Vagina (tissue), 2 donors: Measurements from ENCODE around the gene RAD51D. TPM values are rescaled to one million over a fixed set of nuclear protein-coding genes. Genes with fewer than 3 reads are reported as not detected.

Experiments
- DNase-seq, 2 donors: peaks; one replicate each; pipeline ENCODE4 v3.0.0-alpha.2; 2017; ENCODE audit errors: extremely low spot score in 2 of 2
- H3K27ac ChIP-seq: fragments of 200-600 bp; sonication (generic); one replicate; pipeline ENCODE4 v1.5.1; 2019
- H3K27me3 ChIP-seq: fragments of 200-600 bp; sonication (generic); one replicate; pipeline ENCODE4 v1.5.1; 2019
- H3K36me3 ChIP-seq, 2 donors: fragments of 200-600 bp; sonication (generic); one replicate each; pipeline ENCODE4 v1.5.1; 2017 to 2019
- H3K4me1 ChIP-seq: fragments of 200-600 bp; sonication (generic); one replicate; pipeline ENCODE4 v1.5.1; 2019
- H3K4me3 ChIP-seq, 2 donors: fragments of 200-600 bp; sonication (generic); 1 replicate in 1 of 2; 2 replicates in 1 of 2; pipeline ENCODE4 v1.5.1; 2016 to 2019
- H3K9me3 ChIP-seq: fragments of 200-600 bp; sonication (generic); one replicate; pipeline ENCODE4 v1.5.1; 2019
- POLR2A ChIP-seq, 2 donors: fragments of 450-650 bp; IDR thresholded peaks; one replicate each; pipeline ENCODE4 v1.6.1; 2017; ENCODE audit warnings: antibody characterized with exemption in 2 of 2, mild to moderate bottlenecking in 2 of 2, moderate library complexity in 2 of 2
- POLR2AphosphoS5 ChIP-seq, 2 donors: sonication (generic); formaldehyde crosslinking; IDR thresholded peaks; one replicate each; pipeline ENCODE4 v1.9.0; 2017; ENCODE audit warnings: antibody characterized with exemption in 2 of 2, mild to moderate bottlenecking in 2 of 2, low read depth in 1 of 2; ENCODE audit not compliant: insufficient read depth in 1 of 2
- intact Hi-C: fragments of 100-400 bp; cut with DNase I; formaldehyde crosslinking; loops from one replicate; pipeline ENCODE4 v1.15.1; 2023
- total RNA-seq: library from RNA; depleted of rRNA; stranded (reverse); fragments of >200 nt; gene quantifications from one replicate; pipeline ENCODE4 v1.2.3, GENCODE V29; 2016
- TF ChIP-seq, protein P1 (sequence below), 3 experiments: fragments of 450-650 bp in 2 of 3; fragments of 200-600 bp in 1 of 3; sonication (generic) in 1 of 3; IDR thresholded peaks; one replicate each; pipeline ENCODE4 v1.5.1; 2017 to 2019; ENCODE audit warnings: antibody characterized with exemption in 3 of 3, mild to moderate bottlenecking in 2 of 3, moderate library complexity in 2 of 3

RAD51D gene
- total RNA-seq, 1 donor from 2014 or later, result 5.2 TPM

DNA sequence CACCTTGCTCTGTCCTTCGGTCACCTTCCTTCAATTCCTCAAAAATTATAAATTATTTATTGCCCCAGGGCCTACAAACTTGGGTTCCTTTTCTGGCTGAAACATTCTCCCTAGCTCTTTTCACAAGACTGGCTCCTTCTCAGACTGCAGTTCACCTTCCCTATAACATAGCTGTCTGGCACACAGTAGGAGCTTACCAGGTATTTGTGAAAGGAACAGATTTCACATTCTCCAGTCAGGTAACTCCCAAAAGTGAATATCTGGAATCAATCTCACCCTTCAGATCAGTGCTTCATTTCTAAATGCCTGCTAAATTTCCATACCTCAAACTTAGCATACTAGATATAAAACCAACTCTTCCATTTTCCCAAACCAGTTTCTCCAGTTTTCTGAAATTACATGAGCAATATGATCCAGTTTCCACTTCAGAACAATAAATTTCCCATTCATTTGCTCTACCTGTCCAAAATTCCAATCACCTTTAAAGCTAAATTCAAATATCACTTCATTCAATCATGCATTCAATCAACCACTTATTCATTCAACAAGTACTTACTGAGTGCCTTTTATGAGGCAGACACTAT is 62.2 kb downstream of the RAD51D start:
- Histone ChIP-seq H3K4me1 (peaks cover 12% of the 10 kb centered on the region), H3K27me3 (no peaks in the 10 kb centered on the region), H3K27ac (no peak overlapping the region), H3K36me3 (no peaks in the 10 kb centered on the region), H3K9me3 (no peaks in the 10 kb centered on the region), H3K4me3 (no peak overlapping the region)
- TF ChIP-seq POLR2A (IDR thresholded peaks at IDR 0.05) (no peak), POLR2AphosphoS5 (IDR thresholded peaks at IDR 0.05; ENCODE audit: insufficient read depth in 1 of 2, low read depth in 1 of 2) (no peak)
- TF ChIP-seq, protein P1, sequence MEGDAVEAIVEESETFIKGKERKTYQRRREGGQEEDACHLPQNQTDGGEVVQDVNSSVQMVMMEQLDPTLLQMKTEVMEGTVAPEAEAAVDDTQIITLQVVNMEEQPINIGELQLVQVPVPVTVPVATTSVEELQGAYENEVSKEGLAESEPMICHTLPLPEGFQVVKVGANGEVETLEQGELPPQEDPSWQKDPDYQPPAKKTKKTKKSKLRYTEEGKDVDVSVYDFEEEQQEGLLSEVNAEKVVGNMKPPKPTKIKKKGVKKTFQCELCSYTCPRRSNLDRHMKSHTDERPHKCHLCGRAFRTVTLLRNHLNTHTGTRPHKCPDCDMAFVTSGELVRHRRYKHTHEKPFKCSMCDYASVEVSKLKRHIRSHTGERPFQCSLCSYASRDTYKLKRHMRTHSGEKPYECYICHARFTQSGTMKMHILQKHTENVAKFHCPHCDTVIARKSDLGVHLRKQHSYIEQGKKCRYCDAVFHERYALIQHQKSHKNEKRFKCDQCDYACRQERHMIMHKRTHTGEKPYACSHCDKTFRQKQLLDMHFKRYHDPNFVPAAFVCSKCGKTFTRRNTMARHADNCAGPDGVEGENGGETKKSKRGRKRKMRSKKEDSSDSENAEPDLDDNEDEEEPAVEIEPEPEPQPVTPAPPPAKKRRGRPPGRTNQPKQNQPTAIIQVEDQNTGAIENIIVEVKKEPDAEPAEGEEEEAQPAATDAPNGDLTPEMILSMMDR (IDR thresholded peaks at IDR 0.05), result no peak
- no peak for DNase-seq
- intact Hi-C loops, result no loop called here

DNA sequence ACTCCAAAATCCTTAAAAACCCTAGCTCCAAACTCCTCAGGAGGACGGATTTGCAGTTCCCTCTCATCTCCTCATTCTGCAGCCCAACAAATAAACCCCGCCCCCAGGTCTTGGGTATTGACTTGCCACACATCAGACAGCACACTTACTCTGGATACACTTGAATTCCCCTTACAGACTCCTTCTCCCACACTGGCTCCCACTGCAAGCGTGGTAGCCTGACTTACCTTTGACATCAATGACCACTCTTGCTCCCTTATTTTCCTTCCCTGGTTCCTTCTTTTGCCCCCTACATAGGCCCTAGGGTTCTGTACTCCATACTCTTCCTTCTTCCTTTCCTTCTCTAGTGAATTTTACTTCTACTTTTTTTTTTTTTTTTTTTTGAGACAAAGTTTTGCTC is 63.6 kb downstream of the RAD51D start:
- intact Hi-C loops, result no loop called here
- no peaks in the 10 kb centered on the region for H3K9me3 ChIP-seq
- DNase-seq, result no peak
- no peak overlapping the region for H3K4me3 ChIP-seq
- H3K27me3 ChIP-seq, result no peaks in the 10 kb centered on the region
- H3K36me3 ChIP-seq, result no peaks in the 10 kb centered on the region
- H3K4me1 ChIP-seq, result peaks cover 21% of the 10 kb centered on the region
- TF ChIP-seq POLR2A (IDR thresholded peaks at IDR 0.05) (no peak), POLR2AphosphoS5 (IDR thresholded peaks at IDR 0.05; ENCODE audit: insufficient read depth in 1 of 2, low read depth in 1 of 2) (no peak)
- TF ChIP-seq, protein P1 (IDR thresholded peaks at IDR 0.05), result no peak
- H3K27ac ChIP-seq, result no peak overlapping the region

- TF ChIP-seq, protein P1 (IDR thresholded peaks at IDR 0.05), result no peak
- TF ChIP-seq POLR2A (IDR thresholded peaks at IDR 0.05) (no peak), POLR2AphosphoS5 (IDR thresholded peaks at IDR 0.05; ENCODE audit: insufficient read depth in 1 of 2, low read depth in 1 of 2) (no peak)
- Histone ChIP-seq H3K9me3 (no peaks in the 10 kb centered on the region), H3K4me3 (no peak overlapping the region), H3K27ac (no peak overlapping the region), H3K27me3 (no peaks in the 10 kb centered on the region), H3K36me3 (no peaks in the 10 kb centered on the region), H3K4me1 (peaks cover 28% of the 10 kb centered on the region)
- intact Hi-C loops, result no loop called here
- no peak for DNase-seq
Measured at GRCh38 chr17:35053204-35053603, 66.5 kb downstream of the RAD51D start.

DNA sequence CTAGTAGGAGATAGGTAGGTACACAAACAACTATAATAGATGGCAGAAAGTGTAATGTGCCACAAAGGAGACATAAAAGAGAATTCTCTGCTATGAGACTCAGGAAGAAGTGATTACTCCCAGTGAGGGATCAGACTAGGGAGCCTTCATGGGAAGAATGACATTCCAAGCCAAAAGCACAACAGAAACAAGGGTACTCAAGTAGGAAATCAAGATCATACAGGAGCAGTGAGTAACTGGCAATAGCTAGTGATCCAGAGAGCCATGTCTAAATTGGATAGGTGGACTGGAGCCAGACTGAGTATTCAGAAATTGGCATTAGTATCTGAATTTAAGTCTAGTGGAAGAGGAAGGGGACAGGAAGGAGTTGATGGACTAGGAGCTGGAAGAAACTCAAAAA is 66.9 kb downstream of the RAD51D start:
- Histone ChIP-seq H3K36me3 (no peaks in the 10 kb centered on the region), H3K27ac (no peak overlapping the region), H3K27me3 (no peaks in the 10 kb centered on the region), H3K4me3 (no peak overlapping the region), H3K9me3 (no peaks in the 10 kb centered on the region), H3K4me1 (peaks cover 28% of the 10 kb centered on the region)
- no peak for DNase-seq
- intact Hi-C loops, result no loop called here
- TF ChIP-seq POLR2AphosphoS5 (IDR thresholded peaks at IDR 0.05; ENCODE audit: insufficient read depth in 1 of 2, low read depth in 1 of 2) (no peak), POLR2A (IDR thresholded peaks at IDR 0.05) (no peak)
- TF ChIP-seq, protein P1 (IDR thresholded peaks at IDR 0.05), result no peak

DNA sequence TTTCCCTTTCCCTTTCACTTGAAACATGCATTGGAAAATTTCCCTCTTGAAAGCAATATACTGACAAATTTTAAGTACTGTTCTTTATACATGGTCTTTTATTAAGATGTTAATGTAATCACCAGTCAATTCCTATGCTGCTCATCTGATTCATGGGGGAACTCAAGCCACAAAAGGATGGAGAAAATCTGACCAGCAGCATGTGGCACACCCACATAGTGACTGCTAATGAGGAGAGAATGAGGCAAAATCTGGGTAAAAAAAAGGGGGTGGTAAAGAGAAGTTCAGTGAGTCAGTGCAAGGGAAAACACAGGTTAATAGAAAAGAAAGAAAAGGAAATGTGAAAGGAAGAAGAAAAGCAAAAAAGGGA is 67.4 kb downstream of the RAD51D start:
- intact Hi-C loops, result no loop called here
- H3K36me3 ChIP-seq, result no peaks in the 10 kb centered on the region
- no peaks in the 10 kb centered on the region for H3K27me3 ChIP-seq
- DNase-seq, result no peak
- peaks cover 28% of the 10 kb centered on the region for H3K4me1 ChIP-seq
- H3K9me3 ChIP-seq, result no peaks in the 10 kb centered on the region
- H3K27ac ChIP-seq, result peak overlapping the region; percentile 8
- H3K4me3 ChIP-seq, result no peak overlapping the region
- TF ChIP-seq POLR2AphosphoS5 (IDR thresholded peaks at IDR 0.05; ENCODE audit: insufficient read depth in 1 of 2, low read depth in 1 of 2) (no peak), POLR2A (IDR thresholded peaks at IDR 0.05) (no peak)
- TF ChIP-seq, protein P1 (IDR thresholded peaks at IDR 0.05), result no peak
